GM11168 (cell line): ENCODE measurements around the gene SLC4A3.
"Not testable (repeated sequence)": the region's sequence is repeated elsewhere in the genome, so short reads cannot be mapped to it uniquely, and the experiment has no call there.

Experiments
- in situ Hi-C: fragments of 300-500 bp; cut with MboI; formaldehyde crosslinking; loops from one replicate; pipeline ENCODE4 v1.12.0; 2022; ENCODE audit warnings: low sequenced_read_pairs; ENCODE audit not compliant: unreplicated experiment

SLC4A3 gene

DNA sequence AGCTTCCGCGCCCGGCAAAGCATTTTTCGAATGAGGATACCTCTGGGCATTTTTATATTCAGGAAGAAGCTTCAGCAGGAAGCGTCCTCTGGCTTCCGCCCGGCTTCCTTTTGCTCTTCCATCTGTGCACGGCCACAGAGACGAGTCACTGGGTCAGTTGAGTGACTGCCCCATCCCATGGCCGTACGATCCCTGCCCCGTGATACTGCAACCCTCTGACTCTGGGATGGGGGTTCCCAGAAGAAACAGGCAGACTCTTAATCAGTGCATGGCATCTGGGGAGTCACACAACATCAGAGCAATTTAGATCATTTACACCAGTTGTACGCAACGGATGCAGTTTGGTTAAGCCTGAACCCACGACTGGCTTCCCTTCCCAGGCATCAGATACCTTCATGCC lies 40.9 kb downstream of the SLC4A3 start:
- in situ Hi-C loops, result no loop called here

DNA sequence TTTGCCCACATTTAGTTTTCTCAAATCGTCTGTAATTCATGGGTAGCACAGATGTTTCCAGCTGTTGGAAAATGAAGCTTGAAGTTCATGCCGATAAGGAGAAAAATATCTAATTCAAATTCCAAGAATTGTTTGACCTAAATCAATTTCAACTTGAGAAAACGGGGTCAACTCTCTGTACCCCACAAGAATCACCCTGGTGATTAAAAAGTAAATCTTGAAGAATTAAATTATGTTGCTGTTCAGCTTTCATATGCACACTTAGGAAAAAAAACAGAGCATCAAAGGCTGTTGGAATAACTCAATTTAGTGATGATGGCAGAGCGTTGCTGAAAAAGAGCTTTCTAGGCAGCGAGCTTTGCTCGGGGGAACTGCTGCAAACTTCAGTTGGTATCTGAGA lies 43.0 kb downstream of the SLC4A3 start:
- in situ Hi-C loops, result no loop called here

DNA sequence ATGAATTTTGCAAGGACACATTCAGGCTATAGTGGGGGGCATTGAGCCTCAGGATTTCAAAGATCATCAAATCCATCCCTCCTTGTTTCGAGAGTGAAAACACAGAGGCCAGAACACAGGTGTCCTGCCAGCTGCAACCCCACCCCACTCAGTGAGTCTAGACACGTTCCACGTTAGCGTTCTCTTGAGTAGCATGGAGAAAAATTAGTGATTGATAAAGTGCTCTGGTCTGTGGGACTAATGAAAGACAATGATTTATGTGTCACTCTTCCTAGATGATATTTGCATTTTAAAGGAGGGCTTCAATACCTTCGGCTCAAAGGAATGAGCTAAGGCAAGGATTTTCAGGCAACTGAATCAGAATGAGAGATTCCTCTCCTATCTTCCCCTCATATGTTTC lies 43.8 kb downstream of the SLC4A3 start:
- in situ Hi-C loops, result no loop called here

DNA sequence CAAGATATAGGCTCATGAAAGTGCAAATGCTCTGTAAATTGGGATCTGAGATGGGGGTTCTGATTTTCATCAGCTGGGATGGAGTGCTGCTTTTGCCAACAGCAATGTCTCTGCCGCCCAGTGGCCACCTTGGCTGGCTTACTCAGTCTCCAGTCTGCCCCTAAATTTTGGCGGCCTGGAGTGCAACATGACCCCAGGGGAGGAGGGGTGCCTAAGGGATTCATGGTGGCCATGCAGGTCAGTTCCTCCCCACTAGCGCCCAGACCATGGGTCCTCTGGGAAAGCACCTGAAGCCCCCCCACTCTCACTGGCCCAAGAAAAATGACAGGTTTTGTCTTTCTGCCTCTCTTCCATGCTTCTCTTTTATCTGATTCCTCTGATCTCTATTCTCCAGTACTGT lies 45.0 kb downstream of the SLC4A3 start:
- in situ Hi-C loops, result no loop called here

DNA sequence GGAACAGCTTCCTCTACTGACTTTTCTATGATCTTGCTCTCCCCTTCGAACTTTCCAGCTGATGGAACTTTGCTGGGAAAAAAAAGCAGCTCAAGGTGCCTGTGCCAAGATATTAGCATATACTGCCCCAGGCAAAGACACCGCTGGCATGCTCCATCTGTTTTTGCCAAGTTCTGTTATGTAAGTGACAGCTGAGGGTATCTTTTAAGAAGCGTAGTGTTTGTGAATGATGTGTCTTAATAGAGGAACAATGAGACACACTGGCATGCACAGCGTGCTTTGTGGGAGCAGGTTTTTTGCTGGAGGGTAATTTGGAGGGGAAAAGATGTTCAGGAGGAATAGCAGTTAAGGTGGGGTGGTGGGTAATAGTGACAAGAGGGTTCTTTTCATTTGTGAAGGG lies 47.8 kb downstream of the SLC4A3 start:
- in situ Hi-C loops, result no loop called here

DNA sequence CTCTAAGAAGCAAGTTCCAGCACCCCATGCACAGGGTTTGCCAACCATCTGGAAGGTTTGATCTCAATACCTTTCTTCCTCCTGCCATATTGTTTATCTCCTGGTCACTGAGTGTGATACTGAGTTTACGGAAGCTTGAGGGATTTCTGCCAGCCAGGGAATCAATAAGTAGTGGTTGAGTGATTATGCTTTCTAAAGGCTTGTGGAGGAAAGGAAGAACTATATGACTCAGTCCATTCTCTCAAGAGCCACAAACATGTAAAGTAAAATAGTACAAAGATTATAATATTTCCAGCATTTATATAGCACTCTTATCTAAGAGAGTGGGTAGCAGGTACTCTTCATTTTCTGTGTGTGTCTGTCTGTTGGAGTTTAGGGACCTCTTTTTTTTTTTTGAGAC lies 49.2 kb downstream of the SLC4A3 start:
- in situ Hi-C loops, result no loop called here

DNA sequence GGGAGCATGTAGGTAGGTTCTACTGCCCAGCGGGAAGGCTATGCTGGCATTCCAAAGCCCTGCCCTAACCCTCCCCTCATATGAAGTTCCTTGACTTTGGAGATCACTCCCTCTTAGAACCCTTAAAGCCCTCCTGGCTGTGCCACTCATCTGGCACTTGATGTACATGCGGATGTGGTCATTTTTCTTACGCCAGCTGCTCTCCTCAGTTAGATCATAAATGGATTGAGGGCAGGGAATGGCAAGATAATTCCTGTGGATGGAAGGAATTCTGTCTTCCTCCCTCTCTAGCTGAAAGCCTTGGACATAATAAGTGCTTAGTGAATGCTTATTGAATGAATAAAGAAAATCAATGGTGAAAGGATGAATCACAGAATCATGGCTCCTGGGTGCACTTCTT lies 51.6 kb downstream of the SLC4A3 start:
- in situ Hi-C loops, result no loop called here

DNA sequence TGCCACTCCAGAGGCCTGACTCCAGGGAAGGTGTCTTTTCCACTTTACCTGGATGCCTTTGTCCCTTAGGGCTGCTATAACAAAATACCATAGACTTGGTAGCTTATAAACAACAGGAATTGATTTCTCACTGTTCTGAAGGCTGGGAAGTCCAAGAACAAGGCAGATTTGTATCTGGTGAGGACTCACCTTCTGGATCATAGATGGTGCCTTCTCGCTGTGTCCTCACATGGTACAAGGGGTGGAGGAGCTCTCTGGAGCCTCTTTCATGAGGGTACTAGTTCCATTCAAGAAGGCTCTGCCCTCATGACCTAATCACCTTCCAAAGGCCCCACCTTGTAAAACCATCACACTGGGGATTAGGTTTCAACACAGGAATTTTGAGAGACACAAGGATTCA lies 52.1 kb downstream of the SLC4A3 start:
- in situ Hi-C loops, result no loop called here

DNA sequence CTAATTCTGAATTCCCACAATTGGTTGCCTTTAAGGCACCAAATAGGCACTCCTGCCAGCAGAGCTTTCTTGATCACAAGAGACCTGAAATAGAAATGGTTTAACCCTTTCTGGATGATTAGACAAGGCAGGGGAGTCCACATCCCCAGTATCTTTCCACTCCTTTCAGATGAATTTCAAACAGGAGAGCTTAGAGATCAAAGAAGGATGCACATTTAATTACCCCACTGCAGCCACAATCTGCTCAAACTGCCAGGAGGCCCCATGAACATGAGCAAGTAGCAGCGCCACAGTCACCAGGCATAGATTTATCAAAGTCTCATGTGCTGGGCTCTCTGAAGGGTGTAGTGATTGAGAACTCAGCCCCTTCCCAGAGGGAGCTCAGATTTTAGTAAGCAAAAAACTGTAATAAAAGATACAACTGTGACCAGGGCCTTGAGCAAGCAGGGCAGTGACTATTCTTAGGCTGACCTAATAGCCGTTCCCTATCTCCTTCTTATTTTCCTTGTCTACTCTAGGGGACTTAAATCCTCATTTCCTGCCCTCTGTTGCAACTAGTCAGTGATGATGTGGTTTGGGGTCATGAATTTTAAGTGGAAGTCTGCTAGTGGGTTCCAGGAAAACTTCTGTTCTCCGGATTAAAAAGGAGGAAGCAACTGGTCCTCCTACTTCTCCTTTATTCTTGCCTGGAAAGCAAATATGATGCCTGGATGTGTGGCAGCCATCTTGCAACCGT lies 53.7 kb downstream of the SLC4A3 start:
- in situ Hi-C loops, result no loop called here

DNA sequence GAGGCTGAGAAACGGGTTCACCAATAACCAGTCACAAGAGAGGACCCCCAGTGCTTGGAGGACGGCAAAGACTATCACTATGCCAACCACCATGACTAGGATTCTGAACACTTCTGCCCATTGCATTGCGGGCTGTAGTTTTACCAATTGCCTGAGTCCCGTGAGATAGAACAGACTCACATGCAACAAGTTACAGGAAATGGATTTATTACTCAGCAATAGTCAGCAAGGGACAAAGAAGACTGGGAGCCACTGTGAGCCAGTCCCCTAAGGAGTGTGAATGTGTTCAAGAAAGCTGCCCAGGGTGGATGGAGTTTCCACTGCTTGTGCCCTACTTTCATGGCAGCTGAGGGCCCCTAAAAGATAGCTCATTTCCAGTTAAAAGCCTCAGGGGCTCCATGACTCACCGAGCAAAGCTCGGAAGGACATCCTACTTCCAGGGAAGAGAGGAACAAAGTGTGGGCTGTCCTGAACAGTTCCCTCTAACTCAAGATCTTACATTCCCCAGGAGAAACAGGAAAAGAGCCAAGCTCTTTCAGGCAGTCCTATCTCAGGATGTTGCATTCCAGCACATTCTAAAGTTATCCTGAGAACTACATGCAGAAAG lies 54.4 kb downstream of the SLC4A3 start:
- in situ Hi-C loops, result no loop called here

DNA sequence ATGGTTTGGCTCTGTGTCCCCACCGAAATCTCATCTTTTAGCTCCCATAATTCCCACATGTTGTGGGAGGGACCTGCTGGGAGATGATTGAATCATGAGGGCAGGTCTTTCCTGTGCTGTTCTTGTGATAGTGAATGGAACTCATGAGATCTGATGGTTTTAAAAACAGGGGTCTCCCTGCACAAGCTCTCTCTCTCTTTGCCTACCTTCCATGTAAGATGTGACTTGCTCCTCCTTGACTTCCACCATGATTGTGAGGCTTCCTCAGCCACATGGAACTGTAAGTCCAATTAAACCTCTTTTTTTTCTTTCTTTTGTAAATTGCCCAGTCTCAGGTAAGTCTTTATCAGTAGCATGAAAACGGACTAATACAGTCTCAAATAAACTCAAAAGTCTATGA lies 56.0 kb downstream of the SLC4A3 start:
- in situ Hi-C loops, result not testable (repeated sequence)

DNA sequence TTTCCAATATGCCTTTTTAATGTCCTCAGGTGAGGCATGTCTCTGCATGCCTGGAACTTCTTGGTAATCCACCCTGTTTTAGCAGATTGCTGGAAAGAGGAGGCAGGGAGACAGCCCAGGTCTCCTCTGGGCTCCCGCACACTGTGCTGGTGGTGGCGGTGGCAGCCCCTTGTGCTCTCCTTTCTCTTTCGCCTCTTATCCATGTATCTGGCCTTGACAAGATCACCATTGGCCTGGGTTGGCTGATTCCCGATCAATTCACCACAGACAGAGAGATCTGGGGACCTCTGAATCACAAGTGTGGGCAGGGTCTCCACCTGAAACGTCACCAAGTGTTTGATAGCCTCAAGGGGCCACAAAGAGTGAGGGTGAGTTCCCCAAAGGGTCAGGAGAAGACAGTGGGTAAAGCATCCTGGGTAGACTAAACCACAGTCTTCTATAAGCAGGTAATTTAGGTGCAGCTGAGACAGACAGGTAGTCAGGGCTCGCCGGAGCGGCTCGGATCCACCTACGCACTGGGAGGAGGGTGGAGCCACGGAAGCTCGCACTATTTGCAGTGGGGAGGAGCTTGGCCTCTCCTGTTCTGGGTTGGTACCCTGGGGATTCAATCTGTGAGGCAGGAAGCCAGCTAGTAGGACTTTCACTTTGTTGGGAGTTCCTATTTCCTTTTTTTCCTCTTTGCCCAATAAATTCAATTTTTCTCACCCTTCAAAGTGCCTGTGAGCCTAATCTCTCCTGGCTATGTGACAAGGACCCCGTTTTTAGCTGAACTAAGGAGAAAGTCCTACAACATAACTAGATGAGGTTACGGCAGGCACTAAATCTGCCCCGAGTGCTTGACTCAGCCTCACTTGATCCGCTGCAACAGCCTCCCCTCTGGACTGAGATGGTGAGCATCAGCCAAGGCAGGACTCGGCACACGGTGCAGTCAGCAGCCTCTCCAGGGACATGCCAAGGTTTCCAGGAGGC lies 57.6 kb downstream of the SLC4A3 start:
- in situ Hi-C loops, result no loop called here

DNA sequence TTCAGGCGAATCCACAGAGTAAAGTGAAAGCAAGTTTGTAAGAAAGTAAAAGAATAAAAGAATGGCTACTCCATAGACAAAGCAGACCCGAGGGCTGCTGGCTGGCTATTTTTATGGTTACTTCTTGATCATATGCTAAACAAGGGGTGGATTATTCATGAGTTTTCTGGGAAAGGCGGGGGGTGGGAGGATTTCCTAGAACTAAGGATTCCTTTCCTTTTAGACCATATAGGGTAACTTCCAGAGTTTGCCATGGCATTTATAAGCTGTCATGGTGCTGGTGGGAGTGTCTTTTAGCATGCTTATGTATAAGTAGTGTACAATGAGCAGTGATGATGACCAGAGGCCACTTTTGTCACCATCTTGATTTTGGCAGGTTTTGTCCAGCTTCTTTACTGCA lies 59.8 kb downstream of the SLC4A3 start:
- in situ Hi-C loops, result no loop called here

DNA sequence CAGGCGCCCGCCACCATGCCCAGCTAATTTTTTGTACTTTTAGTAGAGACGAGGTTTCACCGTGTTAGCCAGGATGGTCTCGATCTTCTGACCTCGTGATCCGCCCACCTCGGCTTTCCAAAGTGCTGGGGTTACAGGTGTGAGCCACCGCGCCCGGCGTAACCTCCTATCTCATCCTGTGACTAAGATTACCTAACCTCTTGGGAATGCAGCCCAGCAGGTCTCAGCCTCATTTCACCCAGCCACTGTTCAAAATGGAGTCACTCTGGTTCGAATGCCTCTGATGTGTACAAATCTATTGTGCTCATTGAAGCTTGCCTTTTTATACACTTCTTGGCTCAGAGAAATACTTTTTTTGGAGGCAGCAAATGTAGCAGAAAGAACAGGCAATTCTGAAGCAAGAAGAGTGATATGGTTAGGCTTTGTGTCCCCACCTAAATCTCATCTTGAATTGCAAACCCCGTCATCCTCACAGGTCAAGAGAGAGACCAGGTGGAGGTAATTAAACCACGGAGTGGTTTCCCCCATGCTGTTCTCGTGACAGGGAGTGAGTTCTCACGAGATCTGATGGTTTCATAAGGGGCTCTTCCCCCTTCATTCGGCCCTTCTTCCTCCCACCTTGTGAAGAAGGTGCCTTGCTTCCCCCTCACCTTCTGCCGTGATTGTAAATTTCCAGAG lies 60.6 kb downstream of the SLC4A3 start:
- in situ Hi-C loops, result no loop called here

DNA sequence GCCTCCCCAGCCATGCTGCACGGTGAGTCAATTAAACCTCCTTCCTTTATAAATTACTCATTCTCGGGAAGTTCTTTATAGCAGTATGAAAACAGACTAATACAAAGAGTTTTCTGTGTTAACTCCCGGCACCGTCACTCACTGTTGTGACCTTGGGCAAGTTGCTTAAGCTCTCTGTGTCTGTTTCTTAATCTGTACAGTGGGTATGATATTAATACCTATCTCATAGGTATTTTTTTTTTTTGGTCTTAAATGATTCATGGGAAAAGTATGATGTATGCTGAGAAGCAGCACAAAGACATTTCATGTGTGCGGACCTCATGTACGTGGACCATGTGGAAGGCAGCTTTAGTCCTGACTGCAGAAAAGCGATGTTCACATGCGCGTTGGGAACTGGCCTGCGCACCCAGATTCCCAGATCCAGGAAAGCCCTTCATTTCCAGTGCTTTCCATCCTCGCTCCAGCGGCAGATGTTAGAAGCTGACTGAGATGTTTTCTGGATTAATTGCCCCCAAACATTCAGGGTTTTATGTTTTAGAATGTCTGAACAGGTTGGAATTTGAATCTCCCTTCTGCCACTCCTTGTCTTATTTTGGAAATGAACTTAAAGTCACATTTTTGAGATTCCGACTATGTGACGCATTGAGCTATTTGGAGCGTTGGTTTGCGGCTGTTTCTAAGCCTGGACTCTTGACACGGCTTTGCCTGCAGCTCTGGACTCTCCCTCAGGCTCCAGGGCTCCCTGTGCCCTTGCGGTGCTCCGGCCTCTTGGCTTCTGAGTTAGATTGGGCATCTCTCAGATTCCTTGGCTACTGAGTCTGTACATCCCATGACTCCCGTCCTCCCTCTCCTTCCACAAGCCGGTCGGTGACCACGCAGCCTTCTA lies 61.4 kb downstream of the SLC4A3 start:
- in situ Hi-C loops, result no loop called here

DNA sequence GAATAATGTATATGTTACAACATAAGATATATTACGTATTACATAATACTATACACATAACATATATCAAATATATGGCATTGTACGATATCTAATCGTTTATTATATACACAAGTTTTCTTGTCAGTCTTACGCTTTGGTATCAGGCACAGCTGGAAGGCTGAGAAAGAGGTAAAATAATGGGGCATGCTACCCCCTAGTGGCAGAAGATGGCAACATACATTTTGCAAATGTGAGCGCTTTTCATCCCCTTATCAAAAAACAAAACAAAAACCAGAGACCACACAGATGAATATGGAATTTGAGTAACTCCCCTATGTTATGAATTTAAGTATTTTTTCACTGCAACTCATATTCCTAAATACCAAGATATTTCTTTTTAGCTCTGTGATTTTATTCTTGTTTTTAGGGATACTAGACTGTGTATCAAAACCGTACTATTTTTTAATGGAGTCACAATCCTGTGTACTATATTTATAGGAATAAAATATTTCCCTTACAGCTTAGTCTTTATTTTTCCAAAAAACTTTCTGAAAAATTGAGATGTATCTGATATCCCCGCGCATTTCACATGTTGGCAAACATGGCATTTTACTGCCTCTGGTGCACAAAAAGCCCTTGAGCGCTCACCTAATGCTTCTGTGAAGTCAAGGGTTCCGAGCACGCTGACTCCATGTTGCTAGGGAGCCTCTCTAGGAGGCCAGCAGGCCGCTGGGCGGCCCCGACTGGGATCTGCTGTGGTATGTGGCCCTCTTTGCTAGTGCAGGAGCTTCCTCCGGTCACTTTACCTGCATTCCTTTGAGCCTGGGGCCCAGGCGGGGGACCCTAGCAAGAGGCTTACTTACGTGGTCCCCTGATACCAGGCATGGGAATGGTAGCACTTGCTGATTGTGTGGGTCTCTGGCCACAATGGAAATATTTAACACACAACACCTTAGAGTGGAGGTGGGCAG lies 62.5 kb downstream of the SLC4A3 start:
- in situ Hi-C loops, result no loop called here

DNA sequence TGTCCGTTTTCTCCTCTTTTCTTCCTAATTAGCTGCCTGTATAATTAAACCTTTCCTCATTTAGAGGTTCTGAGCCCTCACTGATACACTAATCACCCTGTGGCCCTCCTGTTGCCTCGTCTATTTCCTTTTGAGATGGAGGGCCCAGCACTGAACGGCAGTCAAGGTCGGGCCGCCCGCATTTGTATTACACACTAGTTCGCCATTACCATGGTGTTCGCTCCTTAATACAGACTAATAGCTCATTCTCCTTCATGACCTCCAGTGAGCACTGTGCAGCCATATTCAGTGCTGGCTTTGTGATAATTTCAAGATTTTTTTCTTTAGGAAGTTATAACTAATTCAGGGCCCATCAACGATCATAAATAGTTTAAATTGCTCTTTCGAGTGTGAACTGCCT lies 64.1 kb downstream of the SLC4A3 start:
- in situ Hi-C loops, result no loop called here
